ENCODE data around the gene DDX20. TPM values are rescaled to one million over a fixed set of nuclear protein-coding genes. Genes with fewer than 3 reads are reported as not detected.

Gene DDX20
- total RNA-seq, 1 experiment from 2014 or later, result 22.2 TPM

DNA sequence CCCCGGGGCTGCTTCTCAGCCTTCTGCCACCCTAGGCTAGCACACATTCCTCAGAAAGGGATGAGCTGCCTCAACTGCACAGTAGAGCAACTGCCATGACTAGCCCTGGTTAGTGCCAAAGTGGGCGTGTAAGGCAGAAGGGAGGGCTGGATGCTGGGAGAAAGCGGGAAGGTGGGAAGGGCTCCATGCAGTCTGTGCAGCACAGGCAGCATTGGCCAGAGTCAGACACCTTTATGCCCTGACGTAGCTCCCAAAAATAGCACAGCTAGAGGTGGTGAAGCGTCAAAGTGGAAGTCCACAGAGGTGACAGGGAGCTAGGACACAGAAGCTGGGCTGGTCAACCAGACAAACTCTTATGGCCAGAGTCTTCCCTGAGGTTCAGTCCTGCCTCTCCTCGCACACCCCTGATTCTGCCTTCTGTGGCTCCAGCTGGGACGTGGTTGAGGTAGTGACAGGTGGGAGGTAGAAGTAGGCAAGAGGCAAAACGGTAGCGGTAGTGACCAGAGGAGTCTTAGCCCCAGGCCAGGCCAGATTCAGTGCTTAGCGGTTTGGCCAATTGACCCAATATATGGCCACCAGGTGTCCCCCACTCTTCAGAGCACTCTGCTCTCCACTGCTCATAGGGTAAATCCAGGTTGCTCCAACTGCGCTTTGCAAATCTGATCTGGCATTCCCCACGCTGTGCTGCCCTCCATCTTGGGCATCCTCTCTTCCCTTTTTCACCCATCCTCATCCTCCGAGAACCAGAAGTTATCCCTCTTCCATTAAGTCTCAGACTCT lies 45.6 kb downstream of the DDX20 start:
- Histone ChIP-seq H3F3A (ENCODE audit: low read length, unreplicated experiment) (no peaks in the 10 kb centered on the region), H3K4me2 (ENCODE audit: low read length) (no peak overlapping the region), H3K27ac (ENCODE audit: low read length) (no peak overlapping the region), H3K9ac (ENCODE audit: low read length) (no peak overlapping the region), H4K20me1 (ENCODE audit: low read length) (no peaks in the 10 kb centered on the region), H3K79me2 (ENCODE audit: low read length) (no peaks in the 10 kb centered on the region), H3K36me3 (ENCODE audit: low read depth, low read length) (no peaks in the 10 kb centered on the region), H3K4me1 (ENCODE audit: insufficient read depth, low read length) (no peaks in the 10 kb centered on the region), H3K4me3 (ENCODE audit: low read length) (no peak overlapping the region), H3K9me2 (replicated peaks; ENCODE audit: low read length) (no peaks in the 10 kb centered on the region), H3K9me3 (ENCODE audit: low read length) (no peaks in the 10 kb centered on the region), H2AFZ (ENCODE audit: low read length) (no peak overlapping the region), H3K27me3 (ENCODE audit: low read length) (peaks cover 79% of the 10 kb centered on the region)
- DNase-seq, result no peak
- CTCF ChIA-PET, result no interaction called here
- ATAC-seq, result no peak
- TF ChIP-seq EZH2 (IDR thresholded peaks at IDR 0.05; ENCODE audit: low read length, unreplicated experiment), result no peak
- TF ChIP-seq, protein P1, sequence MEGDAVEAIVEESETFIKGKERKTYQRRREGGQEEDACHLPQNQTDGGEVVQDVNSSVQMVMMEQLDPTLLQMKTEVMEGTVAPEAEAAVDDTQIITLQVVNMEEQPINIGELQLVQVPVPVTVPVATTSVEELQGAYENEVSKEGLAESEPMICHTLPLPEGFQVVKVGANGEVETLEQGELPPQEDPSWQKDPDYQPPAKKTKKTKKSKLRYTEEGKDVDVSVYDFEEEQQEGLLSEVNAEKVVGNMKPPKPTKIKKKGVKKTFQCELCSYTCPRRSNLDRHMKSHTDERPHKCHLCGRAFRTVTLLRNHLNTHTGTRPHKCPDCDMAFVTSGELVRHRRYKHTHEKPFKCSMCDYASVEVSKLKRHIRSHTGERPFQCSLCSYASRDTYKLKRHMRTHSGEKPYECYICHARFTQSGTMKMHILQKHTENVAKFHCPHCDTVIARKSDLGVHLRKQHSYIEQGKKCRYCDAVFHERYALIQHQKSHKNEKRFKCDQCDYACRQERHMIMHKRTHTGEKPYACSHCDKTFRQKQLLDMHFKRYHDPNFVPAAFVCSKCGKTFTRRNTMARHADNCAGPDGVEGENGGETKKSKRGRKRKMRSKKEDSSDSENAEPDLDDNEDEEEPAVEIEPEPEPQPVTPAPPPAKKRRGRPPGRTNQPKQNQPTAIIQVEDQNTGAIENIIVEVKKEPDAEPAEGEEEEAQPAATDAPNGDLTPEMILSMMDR (conservative IDR thresholded peaks at IDR 0.05; ENCODE audit: low read depth, low read length), result 0 out of 2 replicates have a peak, but pooled peaks have one; percentile 15
- intact Hi-C loops (cut with micrococcal nuclease), result no loop called here
- POLR2A ChIA-PET (ENCODE audit: unreplicated experiment), result no interaction called here
- BruUV-seq (replicated peaks), result no TSS peak

DNA sequence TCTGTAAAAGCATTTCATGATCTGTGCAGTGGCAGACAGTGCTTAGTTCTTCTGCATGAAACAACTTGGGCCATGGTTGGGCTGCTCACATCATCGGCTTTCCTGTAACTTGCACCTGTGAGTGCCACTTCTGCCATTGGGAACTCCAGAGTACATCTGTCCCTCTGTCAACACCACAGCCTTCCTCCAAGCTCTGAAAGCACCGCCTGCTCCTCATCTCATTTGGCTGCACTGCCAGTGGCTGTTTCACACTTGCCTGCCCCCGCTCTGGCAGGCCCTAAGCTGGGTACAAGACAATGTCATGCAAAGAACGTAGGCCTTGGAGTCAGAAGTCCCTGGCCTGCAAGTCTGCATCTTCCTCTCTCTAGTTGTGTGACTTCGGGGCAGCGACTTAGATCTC lies 46.4 kb downstream of the DDX20 start:
- Histone ChIP-seq H3K27me3 (ENCODE audit: low read length) (peaks cover 81% of the 10 kb centered on the region), H3K36me3 (ENCODE audit: low read depth, low read length) (no peaks in the 10 kb centered on the region), H3K9me2 (replicated peaks; ENCODE audit: low read length) (no peaks in the 10 kb centered on the region), H3K9me3 (ENCODE audit: low read length) (no peaks in the 10 kb centered on the region), H3K4me3 (ENCODE audit: low read length) (no peak overlapping the region), H2AFZ (ENCODE audit: low read length) (no peak overlapping the region), H3K79me2 (ENCODE audit: low read length) (no peaks in the 10 kb centered on the region), H3K27ac (ENCODE audit: low read length) (no peak overlapping the region), H3K4me2 (ENCODE audit: low read length) (no peak overlapping the region), H3F3A (ENCODE audit: low read length, unreplicated experiment) (no peaks in the 10 kb centered on the region), H3K9ac (ENCODE audit: low read length) (no peak overlapping the region), H4K20me1 (ENCODE audit: low read length) (no peaks in the 10 kb centered on the region), H3K4me1 (ENCODE audit: insufficient read depth, low read length) (no peaks in the 10 kb centered on the region)
- TF ChIP-seq EZH2 (IDR thresholded peaks at IDR 0.05; ENCODE audit: low read length, unreplicated experiment) (no peak), EZH2phosphoT487 (IDR thresholded peaks at IDR 0.05; ENCODE audit: borderline replicate concordance, low read length) (no peak)
- TF ChIP-seq, protein P1 (conservative IDR thresholded peaks at IDR 0.05; ENCODE audit: low read depth, low read length), result no peak
- BruUV-seq (replicated peaks), result no TSS peak
- no peak for ATAC-seq
- CTCF ChIA-PET, result no interaction called here
- DNase-seq, result no peak
- POLR2A ChIA-PET (ENCODE audit: unreplicated experiment), result no interaction called here
- intact Hi-C loops (cut with micrococcal nuclease), result no loop called here

DNA sequence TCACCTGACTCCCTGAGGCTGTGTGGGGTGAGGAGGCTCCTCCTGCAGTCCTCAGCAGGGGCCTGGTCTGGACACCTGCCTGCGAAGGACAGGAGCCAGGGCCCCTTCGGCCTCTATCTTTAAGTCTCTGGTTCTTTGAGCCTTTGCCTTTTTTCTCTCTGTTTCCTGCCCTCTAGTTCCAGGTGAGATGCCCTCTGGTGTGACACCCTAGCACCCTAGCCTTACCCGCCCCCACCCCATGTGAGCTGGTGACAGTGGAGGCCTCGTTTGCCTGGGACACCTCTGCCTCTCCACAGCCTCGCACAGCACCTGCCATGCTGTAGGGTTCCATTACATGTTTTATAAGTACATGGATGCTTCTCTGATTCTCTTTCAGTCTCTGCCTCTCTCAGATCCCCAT lies 47.3 kb downstream of the DDX20 start:
- no peaks in the 10 kb centered on the region for H3K9me3 ChIP-seq (ENCODE audit: low read length)
- no peak for DNase-seq
- H3K79me2 ChIP-seq (ENCODE audit: low read length), result no peaks in the 10 kb centered on the region
- H3K27me3 ChIP-seq (ENCODE audit: low read length), result peaks cover 90% of the 10 kb centered on the region
- ATAC-seq, result no peak
- no peak for TF ChIP-seq EZH2phosphoT487 (IDR thresholded peaks at IDR 0.05; ENCODE audit: borderline replicate concordance, low read length)
- TF ChIP-seq, protein P1 (conservative IDR thresholded peaks at IDR 0.05; ENCODE audit: low read depth, low read length), result no peak
- no peak for TF ChIP-seq EZH2 (IDR thresholded peaks at IDR 0.05; ENCODE audit: low read length, unreplicated experiment)
- H3K4me3 ChIP-seq (ENCODE audit: low read length), result no peak overlapping the region
- ChIA-PET POLR2A (ENCODE audit: unreplicated experiment) (no interaction called here), CTCF (no interaction called here)
- H3F3A ChIP-seq (ENCODE audit: low read length, unreplicated experiment), result no peaks in the 10 kb centered on the region
- H3K27ac ChIP-seq (ENCODE audit: low read length), result no peak overlapping the region
- H4K20me1 ChIP-seq (ENCODE audit: low read length), result no peaks in the 10 kb centered on the region
- H3K36me3 ChIP-seq (ENCODE audit: low read depth, low read length), result no peaks in the 10 kb centered on the region
- BruUV-seq (replicated peaks), result no TSS peak
- no peak overlapping the region for H3K4me2 ChIP-seq (ENCODE audit: low read length)
- no peak overlapping the region for H2AFZ ChIP-seq (ENCODE audit: low read length)
- intact Hi-C loops (cut with micrococcal nuclease), result no loop called here
- no peaks in the 10 kb centered on the region for H3K4me1 ChIP-seq (ENCODE audit: insufficient read depth, low read length)
- H3K9ac ChIP-seq (ENCODE audit: low read length), result no peak overlapping the region
- H3K9me2 ChIP-seq (replicated peaks; ENCODE audit: low read length), result no peaks in the 10 kb centered on the region

Measured in PC-3 (cell line).